Activated naive CD8-positive, alpha-beta T cell treated with anti-CD3 and anti-CD28 coated beads, Interleukin-2, amount 10 ng/mL, durations not matched to agents 7 days and 5 days (primary cell): ENCODE results near the gene SHE. TPM values are rescaled to one million over a fixed set of nuclear protein-coding genes. Genes with fewer than 3 reads are reported as not detected.
"Not testable (repeated sequence)": the region's sequence is repeated elsewhere in the genome, so short reads cannot be mapped to it uniquely, and the experiment has no call there.

ENCODE experiments used
- ATAC-seq: fragments of 150-1000 bp; cut with Tn5 transposase; one replicate; pipeline ENCODE4 v1.10.0; 2021; ENCODE audit warnings: low read depth, moderate library complexity
- POLR2A ChIA-PET: fragments of 350-600 bp; sonication (Branson Sonifier 250); formaldehyde crosslinking; loops from one replicate; lab custom pipeline; 2021; ENCODE audit warnings: antibody characterized with exemption; lab: Charles Lee
- DNase-seq: peaks from one replicate; pipeline ENCODE4 v3.0.0; 2021
- H3K27ac Mint-ChIP-seq: one replicate; pipeline ENCODE4 v1.8.0; 2022; ENCODE audit warnings: mild to moderate bottlenecking, mixed read lengths
- H3K27me3 Mint-ChIP-seq: one replicate; pipeline ENCODE4 v1.8.0; 2022; ENCODE audit warnings: mild to moderate bottlenecking, moderate library complexity, mixed read lengths
- H3K36me3 Mint-ChIP-seq: one replicate; pipeline ENCODE4 v1.8.0; 2021; ENCODE audit warnings: mild to moderate bottlenecking, mixed read lengths
- H3K4me1 Mint-ChIP-seq: one replicate; pipeline ENCODE4 v1.8.0; 2021; ENCODE audit warnings: mixed read lengths
- H3K4me3 Mint-ChIP-seq: one replicate; pipeline ENCODE4 v1.8.0; 2022; ENCODE audit warnings: mild to moderate bottlenecking, moderate library complexity, mixed read lengths
- H3K9me3 Mint-ChIP-seq: one replicate; pipeline ENCODE4 v1.8.0; 2021; ENCODE audit warnings: mixed read lengths
- total RNA-seq, 2 experiments: library from RNA; stranded (reverse); gene quantifications; one replicate each; pipeline ENCODE4 v1.2.3, GENCODE V29; 2021

Gene SHE
- total RNA-seq, 2 experiments from 2014 or later: not detected

DNA sequence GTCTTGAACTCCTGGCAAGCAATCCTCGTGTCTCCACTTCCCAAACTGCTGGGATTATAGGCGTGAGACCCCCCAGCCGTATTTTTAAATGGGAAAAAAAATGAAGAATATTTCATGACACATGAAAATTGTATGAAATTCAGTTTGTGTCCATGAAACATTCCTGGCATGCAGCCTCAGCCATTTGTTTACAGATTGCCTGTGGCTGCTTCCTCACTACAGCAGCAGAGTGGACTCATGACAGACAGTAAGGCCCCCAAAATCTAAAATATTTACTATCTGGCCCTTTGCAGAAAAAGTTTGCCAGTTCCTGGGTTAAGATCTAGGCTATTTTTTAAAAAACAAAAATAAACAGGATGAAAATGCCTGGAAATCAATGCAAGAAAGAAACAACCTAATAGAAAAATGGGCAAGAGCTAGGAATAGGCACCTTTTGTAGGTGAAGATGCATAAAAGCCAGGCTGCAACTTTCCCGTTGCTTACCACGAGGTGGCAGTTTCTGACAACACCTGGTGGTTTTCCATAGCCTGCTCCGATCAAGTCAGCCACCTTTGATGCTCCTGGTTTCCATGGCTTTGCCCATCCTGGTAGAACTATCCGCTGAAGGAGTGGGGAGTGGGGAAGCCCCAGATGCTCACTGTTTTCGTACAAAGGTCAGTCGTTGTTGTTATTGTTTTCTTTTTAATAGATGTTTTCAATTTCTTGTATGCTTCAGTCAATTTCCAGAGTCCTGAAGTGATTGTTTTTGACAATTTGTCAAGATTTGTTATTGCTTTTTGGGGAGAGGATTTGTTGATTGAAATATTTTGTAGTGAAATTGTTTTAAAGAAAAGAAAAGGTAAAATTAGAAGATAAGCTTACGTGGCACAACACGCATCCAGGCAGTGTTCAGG, 32.0 kb upstream of the SHE start:
- Mint-ChIP-seq H3K27me3 (peaks cover 21% of the 10 kb centered on the region), H3K36me3 (no peaks in the 10 kb centered on the region), H3K4me3 (no peak overlapping the region), H3K27ac (no peak overlapping the region), H3K9me3 (no peaks in the 10 kb centered on the region), H3K4me1 (no peaks in the 10 kb centered on the region)
- POLR2A ChIA-PET: interaction anchor here (0.7 kb wide), 1 partner anchor 210 kb away, joined by 3 read pairs; no protein-coding TSS in a partner anchor
- DNase-seq (no peak), ATAC-seq (no peak)

DNA sequence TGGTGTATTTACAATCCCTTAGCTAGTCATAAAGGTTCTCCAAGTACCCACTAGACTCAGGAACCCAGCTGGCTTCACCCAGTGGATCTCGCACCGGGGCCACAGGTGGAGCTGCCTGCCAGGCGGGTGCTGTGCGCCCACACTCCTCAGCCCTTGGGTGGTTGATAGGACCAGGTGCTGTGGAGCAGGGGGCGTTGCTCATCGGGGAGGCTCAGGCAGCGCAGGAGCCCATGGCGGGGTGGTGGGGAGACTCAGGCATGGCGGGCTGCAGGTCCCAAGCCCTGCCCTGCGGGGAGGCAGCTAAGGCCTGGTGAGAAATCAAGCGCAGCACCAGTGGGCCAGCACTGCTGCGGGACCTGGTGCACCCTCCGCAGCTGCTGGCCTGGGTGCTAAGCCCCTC, 29.7 kb upstream of the SHE start:
- H3K9me3 Mint-ChIP-seq, H3K27ac Mint-ChIP-seq, H3K4me1 Mint-ChIP-seq, DNase-seq, H3K36me3 Mint-ChIP-seq, H3K4me3 Mint-ChIP-seq, ATAC-seq, POLR2A ChIA-PET: not testable (repeated sequence)
- peaks cover 24% of the 10 kb centered on the region for H3K27me3 Mint-ChIP-seq

DNA sequence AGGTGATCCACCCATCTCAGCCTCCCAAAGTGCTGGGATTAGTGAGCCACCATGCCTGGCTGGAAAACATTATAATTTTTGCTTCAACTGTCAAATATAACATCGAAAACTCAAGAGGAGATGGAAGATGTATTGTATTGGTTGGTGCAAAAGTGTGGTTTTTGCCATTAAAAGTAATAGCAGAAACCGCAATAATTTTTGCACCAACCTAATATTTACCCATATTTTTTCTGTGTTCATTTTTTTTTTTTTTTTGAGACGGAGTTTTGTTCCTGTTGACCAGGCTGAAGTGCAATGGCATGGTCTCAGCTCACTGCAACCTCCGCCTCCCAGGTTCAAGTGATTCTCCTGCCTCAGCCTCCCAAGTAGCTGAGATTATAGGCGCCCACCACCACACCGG, 27.1 kb upstream of the SHE start:
- Mint-ChIP-seq H3K27ac (no peak overlapping the region), H3K9me3 (no peaks in the 10 kb centered on the region), H3K4me3 (no peak overlapping the region), H3K27me3 (peaks cover 23% of the 10 kb centered on the region), H3K36me3 (no peaks in the 10 kb centered on the region), H3K4me1 (no peaks in the 10 kb centered on the region)
- ATAC-seq (no peak), DNase-seq (no peak)
- POLR2A ChIA-PET: no interaction called here

DNA sequence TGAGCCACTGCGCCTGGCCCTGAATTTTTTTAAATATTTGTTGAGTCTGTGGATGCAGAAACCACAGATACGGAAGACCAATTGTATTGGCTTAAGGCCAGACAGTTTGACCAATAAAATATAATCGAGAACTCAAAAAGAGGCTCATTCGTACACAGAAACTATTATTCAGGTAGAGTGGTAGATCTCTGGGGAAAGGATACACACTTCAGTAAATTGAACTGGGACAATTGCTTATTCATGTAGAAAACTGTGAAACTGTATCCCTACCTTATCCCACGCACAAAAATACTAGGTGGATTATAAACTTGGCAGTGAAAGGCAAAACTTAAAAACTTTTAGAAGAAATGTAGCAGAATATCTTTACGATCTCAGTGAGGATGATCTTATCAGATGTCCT, 25.0 kb upstream of the SHE start:
- Mint-ChIP-seq H3K4me3 (no peak overlapping the region), H3K9me3 (no peaks in the 10 kb centered on the region), H3K27me3 (peaks cover 30% of the 10 kb centered on the region), H3K27ac (no peak overlapping the region), H3K4me1 (no peaks in the 10 kb centered on the region), H3K36me3 (no peaks in the 10 kb centered on the region)
- POLR2A ChIA-PET: no interaction called here
- no peak for ATAC-seq
- DNase-seq: no peak

DNA sequence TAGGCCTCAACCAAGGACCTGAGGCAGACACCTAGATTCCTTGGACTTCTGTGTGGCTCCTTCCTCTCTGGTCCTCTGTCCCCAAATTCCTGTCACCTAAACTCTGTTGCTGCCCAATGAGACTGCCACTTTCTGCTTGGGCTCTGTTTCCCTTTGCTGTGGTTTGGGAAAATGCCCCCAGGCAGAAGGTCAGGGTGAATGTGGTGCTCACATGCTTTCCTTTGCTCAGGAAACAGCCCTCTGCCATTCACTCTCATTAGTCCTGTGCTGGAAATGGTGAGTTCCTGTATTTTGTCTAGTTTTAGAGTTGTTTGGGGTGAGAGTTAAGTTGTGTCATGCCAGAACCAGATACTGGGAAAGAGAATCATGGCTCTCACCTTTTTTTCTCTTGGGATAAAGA, 22.7 kb upstream of the SHE start:
- Mint-ChIP-seq H3K4me1 (no peaks in the 10 kb centered on the region), H3K27ac (no peak overlapping the region), H3K9me3 (no peaks in the 10 kb centered on the region), H3K4me3 (no peak overlapping the region), H3K36me3 (no peaks in the 10 kb centered on the region), H3K27me3 (peaks cover 37% of the 10 kb centered on the region)
- ATAC-seq: no peak
- DNase-seq: no peak
- POLR2A ChIA-PET: no interaction called here

DNA sequence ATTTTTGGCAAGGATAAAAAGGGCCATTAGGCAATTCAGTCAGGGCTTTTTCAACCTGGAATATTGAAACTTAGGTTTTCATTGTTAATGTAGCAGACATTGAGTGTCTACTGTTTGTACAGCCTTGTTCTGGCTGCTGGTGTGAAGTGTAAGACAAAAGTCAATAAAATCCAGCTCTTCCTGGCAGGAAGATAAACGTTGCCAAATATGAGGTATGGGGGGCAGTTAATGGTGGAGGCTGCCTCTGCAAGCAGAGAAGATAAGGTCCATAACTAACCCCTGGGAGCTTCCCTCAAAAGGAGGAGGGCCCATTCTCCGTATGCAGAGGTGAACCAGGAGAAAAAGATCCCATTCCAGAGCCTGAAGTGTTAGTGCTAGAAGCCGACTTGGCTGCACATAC, 19.5 kb upstream of the SHE start:
- no peaks in the 10 kb centered on the region for H3K4me1 Mint-ChIP-seq
- DNase-seq (no peak), ATAC-seq (no peak)
- H3K4me3 Mint-ChIP-seq: no peak overlapping the region
- no peak overlapping the region for H3K27ac Mint-ChIP-seq
- POLR2A ChIA-PET: no interaction called here
- no peaks in the 10 kb centered on the region for H3K36me3 Mint-ChIP-seq
- peaks cover 36% of the 10 kb centered on the region for H3K27me3 Mint-ChIP-seq
- H3K9me3 Mint-ChIP-seq: no peaks in the 10 kb centered on the region

DNA sequence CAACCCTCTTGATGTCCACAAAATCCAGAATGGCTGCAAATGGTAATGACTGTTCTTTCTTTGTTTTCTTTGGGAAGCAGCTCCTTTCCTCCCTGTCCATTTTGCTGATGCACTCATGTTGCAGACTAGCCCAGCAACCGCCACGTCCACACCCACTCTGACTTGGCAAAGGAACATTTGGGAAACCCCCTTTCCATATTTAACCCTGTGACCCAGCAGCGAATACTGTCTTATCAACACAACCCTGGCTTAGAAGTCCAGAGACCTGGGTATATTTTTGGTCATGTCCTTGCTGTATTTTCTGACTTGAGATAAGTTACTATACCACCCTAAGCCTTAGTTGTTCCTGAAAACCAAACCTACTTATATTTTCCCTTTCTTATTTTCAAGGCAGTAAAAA, 18.1 kb upstream of the SHE start:
- H3K36me3 Mint-ChIP-seq: no peaks in the 10 kb centered on the region
- no peak overlapping the region for H3K4me3 Mint-ChIP-seq
- H3K9me3 Mint-ChIP-seq: no peaks in the 10 kb centered on the region
- H3K27me3 Mint-ChIP-seq: peaks cover 40% of the 10 kb centered on the region
- H3K27ac Mint-ChIP-seq: no peak overlapping the region
- ATAC-seq (no peak), DNase-seq (no peak)
- POLR2A ChIA-PET: no interaction called here
- no peaks in the 10 kb centered on the region for H3K4me1 Mint-ChIP-seq

DNA sequence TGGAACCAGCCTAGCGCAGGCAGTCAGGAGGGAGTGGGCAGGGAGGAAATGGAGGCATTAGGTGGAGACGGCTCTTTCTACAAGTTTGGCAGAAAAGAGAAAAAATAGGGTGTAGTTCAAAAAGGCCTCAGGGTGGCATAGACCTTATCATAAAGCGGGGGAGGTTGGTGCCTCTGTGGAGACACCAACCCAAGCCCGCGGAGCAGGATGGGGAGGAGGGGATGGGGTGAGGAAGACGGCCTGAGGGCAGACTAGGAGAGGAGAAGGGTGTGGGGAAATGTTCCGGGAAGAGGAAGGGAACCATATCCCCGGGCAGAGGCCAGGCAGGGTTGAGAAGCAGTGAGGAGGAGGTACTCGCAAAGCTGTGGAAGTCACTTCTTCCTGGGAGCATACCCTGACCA, 17.4 kb upstream of the SHE start:
- H3K4me1 Mint-ChIP-seq: no peaks in the 10 kb centered on the region
- H3K9me3 Mint-ChIP-seq: no peaks in the 10 kb centered on the region
- no peak overlapping the region for H3K4me3 Mint-ChIP-seq
- peaks cover 37% of the 10 kb centered on the region for H3K27me3 Mint-ChIP-seq
- DNase-seq (no peak), ATAC-seq (no peak)
- H3K27ac Mint-ChIP-seq: no peak overlapping the region
- H3K36me3 Mint-ChIP-seq: no peaks in the 10 kb centered on the region
- POLR2A ChIA-PET: no interaction called here

DNA sequence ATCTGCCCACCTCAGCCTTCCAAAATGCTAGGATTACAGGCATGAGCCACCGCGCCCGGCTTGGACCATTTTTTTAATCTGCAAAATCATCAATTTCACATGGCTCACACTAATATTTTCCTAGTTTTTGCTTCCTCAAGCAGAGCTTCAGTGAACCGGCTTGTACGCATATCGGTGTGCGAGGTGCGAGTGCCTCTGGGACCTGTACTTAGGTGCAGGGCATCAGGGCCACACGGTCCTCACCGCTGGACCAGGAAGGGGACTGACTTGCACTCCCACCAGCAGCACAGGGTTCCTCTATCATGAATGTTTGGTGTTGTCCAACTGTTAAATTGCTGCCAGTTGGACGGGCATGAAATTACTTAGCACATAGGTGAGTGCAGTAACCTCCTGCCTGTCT, 15.4 kb upstream of the SHE start:
- Mint-ChIP-seq H3K9me3 (no peaks in the 10 kb centered on the region), H3K27me3 (peaks cover 36% of the 10 kb centered on the region), H3K4me3 (no peak overlapping the region), H3K27ac (no peak overlapping the region), H3K4me1 (no peaks in the 10 kb centered on the region), H3K36me3 (no peaks in the 10 kb centered on the region)
- POLR2A ChIA-PET: no interaction called here
- no peak for DNase-seq
- ATAC-seq: no peak

DNA sequence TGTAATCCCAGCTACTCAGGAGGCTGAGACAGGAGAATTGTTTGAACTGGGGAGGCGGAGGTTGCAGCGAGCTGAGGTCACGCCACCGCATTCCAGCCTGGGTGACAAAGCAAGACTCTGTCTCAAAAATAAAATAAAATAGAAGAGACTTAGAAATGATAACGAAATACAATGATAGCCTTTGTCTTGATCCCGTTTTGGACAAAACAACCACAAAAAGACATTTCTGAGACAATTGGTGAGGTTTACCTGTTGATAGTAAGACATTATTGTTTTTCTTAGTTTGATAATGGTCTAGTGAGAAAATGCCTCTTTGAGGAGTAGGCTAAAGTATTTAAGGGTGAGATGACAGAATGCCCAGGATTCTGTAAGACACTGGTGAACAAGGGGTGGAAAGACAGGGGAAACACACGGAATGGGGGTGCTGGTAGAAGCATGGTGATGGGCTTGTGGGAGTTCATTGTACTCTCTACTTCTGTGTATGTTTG, 11.9 kb upstream of the SHE start:
- H3K9me3 Mint-ChIP-seq: no peaks in the 10 kb centered on the region
- peaks cover 20% of the 10 kb centered on the region for H3K27me3 Mint-ChIP-seq
- POLR2A ChIA-PET: no interaction called here
- H3K4me3 Mint-ChIP-seq: no peak overlapping the region
- ATAC-seq: no peak
- no peaks in the 10 kb centered on the region for H3K36me3 Mint-ChIP-seq
- H3K27ac Mint-ChIP-seq: no peak overlapping the region
- no peaks in the 10 kb centered on the region for H3K4me1 Mint-ChIP-seq
- no peak for DNase-seq

DNA sequence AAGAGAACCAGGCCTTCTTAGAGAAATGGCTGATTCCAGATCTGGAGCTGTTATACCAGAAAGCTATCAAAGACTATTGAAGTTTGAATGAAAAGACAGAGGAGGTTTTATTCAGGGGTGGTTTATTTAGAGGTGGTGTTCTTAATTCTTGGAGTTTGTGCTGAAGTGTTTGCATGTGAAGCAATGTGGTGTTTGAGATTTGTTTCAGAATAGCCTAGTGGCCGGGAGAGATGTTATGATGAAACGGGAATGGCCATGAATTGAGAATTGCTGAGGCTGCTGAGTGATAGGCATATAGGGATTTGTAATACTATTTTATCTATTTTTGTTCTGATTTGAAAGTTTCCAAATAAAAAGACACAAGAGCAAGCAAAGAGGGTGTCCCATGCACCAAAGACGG, 10.5 kb upstream of the SHE start:
- no peak overlapping the region for H3K27ac Mint-ChIP-seq
- no peaks in the 10 kb centered on the region for H3K4me1 Mint-ChIP-seq
- H3K4me3 Mint-ChIP-seq: no peak overlapping the region
- no peaks in the 10 kb centered on the region for H3K9me3 Mint-ChIP-seq
- no peak for DNase-seq
- H3K36me3 Mint-ChIP-seq: no peaks in the 10 kb centered on the region
- H3K27me3 Mint-ChIP-seq: peaks cover 32% of the 10 kb centered on the region
- no peak for ATAC-seq
- POLR2A ChIA-PET: no interaction called here

DNA sequence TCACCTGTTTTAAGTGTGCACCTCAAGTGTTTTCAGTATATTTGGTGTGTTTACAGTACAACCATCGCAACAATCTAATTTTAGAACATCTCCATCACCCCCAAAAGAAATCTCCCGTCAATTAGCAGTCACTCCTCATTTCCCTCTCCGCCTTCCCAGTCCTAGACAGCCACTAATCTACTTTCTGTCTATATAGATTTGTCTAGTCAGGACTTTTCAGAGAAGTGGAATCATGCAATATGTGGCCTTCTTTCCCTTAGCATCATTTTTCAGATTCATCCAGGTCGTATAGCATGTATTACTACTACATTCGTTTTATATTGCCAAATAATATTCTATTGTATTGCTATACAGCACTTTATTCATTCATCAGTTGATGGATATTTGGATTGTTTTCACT, 1.7 kb upstream of the SHE start:
- Mint-ChIP-seq H3K36me3 (peaks cover 1% of the 10 kb centered on the region), H3K4me3 (no peak overlapping the region), H3K27me3 (peaks cover 74% of the 10 kb centered on the region), H3K9me3 (no peaks in the 10 kb centered on the region), H3K27ac (no peak overlapping the region), H3K4me1 (peaks cover 2% of the 10 kb centered on the region)
- ATAC-seq (no peak), DNase-seq (no peak)
- POLR2A ChIA-PET: no interaction called here

DNA sequence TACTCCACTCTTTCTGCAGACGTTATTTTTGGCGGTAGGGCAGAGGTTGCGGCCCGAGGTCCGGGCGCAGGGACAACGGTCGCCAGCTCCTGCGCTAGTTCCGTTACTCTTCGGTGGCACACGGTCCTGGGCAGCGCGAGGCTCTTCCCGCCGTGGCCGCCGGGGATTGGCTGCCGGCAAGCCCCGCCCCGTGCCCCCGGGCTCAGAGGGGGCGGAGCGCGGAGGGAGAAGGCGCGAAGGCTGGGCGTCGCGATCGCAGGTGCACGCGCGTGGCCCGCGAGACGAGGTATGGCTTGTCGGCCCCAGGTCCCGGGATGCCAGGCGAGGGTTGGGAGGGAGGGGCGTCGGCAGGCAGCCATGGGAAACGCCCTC, 518 bp upstream of the SHE start:
- POLR2A ChIA-PET: no interaction called here
- H3K27ac Mint-ChIP-seq: no peak overlapping the region
- DNase-seq: no peak
- H3K4me3 Mint-ChIP-seq: no peak overlapping the region
- H3K27me3 Mint-ChIP-seq: peaks cover 70% of the 10 kb centered on the region
- H3K36me3 Mint-ChIP-seq: peaks cover 1% of the 10 kb centered on the region
- peaks cover 2% of the 10 kb centered on the region for H3K4me1 Mint-ChIP-seq
- H3K9me3 Mint-ChIP-seq: peaks cover 1% of the 10 kb centered on the region
- no peak for ATAC-seq

DNA sequence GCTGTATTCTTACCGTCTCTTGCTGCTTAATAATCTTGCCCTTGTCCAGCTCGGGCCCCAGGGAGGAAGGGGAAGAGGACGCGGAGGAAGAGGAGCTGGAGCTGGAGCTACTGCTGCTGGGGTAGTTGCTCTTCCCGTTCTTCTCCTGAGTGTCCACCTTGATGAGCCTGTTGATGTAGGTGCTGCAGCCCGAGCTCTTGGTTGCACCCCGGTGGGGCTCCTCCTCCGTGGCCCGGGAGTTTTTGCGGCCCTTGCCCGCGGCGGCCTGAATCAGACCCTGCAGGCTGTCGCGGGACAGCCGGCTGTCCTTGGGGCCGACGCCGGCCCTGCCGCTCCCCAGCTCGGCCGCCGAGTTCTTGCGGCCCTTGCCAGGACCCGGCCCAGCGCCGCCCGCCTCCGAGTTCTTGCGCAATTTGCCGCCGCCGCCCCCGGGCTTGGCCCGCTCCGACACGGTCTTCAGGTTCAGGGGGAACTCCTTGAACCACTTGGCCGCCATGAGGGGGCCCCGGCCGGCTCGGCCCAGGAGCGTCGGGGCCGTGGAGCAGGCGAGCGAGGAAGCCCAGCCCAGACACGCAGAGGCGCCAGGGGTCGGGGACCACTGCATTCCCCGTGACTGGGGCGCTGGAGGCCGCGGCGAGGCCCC, 668 bp downstream of the SHE start:
- Mint-ChIP-seq H3K27ac (no peak overlapping the region), H3K27me3 (peaks cover 66% of the 10 kb centered on the region), H3K9me3 (peaks cover 1% of the 10 kb centered on the region), H3K4me3 (peak overlapping the region; percentile 28), H3K4me1 (peaks cover 6% of the 10 kb centered on the region), H3K36me3 (peaks cover 1% of the 10 kb centered on the region)
- ATAC-seq: no peak
- peak; percentile 34 for DNase-seq
- POLR2A ChIA-PET: no interaction called here
